Measurements from ENCODE around the gene TEX36.

- TF ChIP-seq CTCF (IDR thresholded peaks at IDR 0.05) (no peak), MXI1 (IDR thresholded peaks at IDR 0.05; ENCODE audit: low read depth, low read length) (no peak), RFX5 (IDR thresholded peaks at IDR 0.05; ENCODE audit: low read length) (no peak), EP300 (IDR thresholded peaks at IDR 0.05; ENCODE audit: borderline replicate concordance in 1 of 2, low read depth in 1 of 2, low read length in 1 of 2) (no peak), MAX (IDR thresholded peaks at IDR 0.05; ENCODE audit: low read depth) (no peak), FOXM1 (IDR thresholded peaks at IDR 0.05; ENCODE audit: low read depth) (no peak), TAF1 (IDR thresholded peaks at IDR 0.05; ENCODE audit: borderline replicate concordance, low read depth, low read length) (no peak), POLR2AphosphoS5 (IDR thresholded peaks at IDR 0.05; ENCODE audit: low read depth, low read length) (no peak), FOXJ3 (CRISPR knock-in tag; IDR thresholded peaks at IDR 0.05) (no peak)
These were observed 26.4 kb downstream of the TEX36 start for GRCh38 chr10:125656523-125656922.
